CD14-positive monocyte (primary cell): ENCODE measurements around the gene COL10A1. TPM values are rescaled to one million over a fixed set of nuclear protein-coding genes. Genes with fewer than 3 reads are reported as not detected.
A peak's percentile ranks its signal among the peaks of the same experiment; 100 is the strongest.

ENCODE experiments used
- DNase-seq, 3 donors: peaks; one replicate each; pipeline ENCODE4 v3.0.0-alpha.2; 2011 to 2022
- H2AFZ ChIP-seq: 2 replicates; pipeline ENCODE4 v1.6.0; 2012; ENCODE audit warnings: mild to moderate bottlenecking, low read depth, low read length, inconsistent platforms; ENCODE audit not compliant: insufficient read depth, poor library complexity, severe bottlenecking
- H3K27ac ChIP-seq, 2 donors: 1 replicate in 1 of 2; 2 replicates in 1 of 2; pipeline ENCODE4 v1.5.1; 2012 to 2013; ENCODE audit warnings: low read length in 2 of 2, control low read depth in 1 of 2, inconsistent platforms in 1 of 2, low read depth in 1 of 2, mild to moderate bottlenecking in 1 of 2
- H3K27me3 ChIP-seq, 2 donors: one replicate each; pipeline versions ENCODE4 v1.6.0 to v1.6.1; 2011 to 2013; ENCODE audit warnings: low read length in 2 of 2; ENCODE audit not compliant: control insufficient read depth in 2 of 2, insufficient read depth in 2 of 2
- H3K36me3 ChIP-seq, 2 donors: replicated peaks in 1 of 2; 1 replicate in 1 of 2; 2 replicates in 1 of 2; pipeline versions ENCODE4 v1.5.1 to v1.6.1; 2012 to 2013; ENCODE audit warnings: low read length in 2 of 2, control low read depth in 1 of 2, inconsistent platforms in 1 of 2, mild to moderate bottlenecking in 1 of 2; ENCODE audit not compliant: insufficient read depth in 2 of 2, control insufficient read depth in 1 of 2
- H3K4me1 ChIP-seq, 2 donors: 1 replicate in 1 of 2; 2 replicates in 1 of 2; pipeline versions ENCODE4 v1.5.1 to v1.6.1; 2012 to 2013; ENCODE audit warnings: low read length in 2 of 2, control low read depth in 1 of 2, inconsistent platforms in 1 of 2, mild to moderate bottlenecking in 1 of 2, moderate library complexity in 1 of 2; ENCODE audit not compliant: insufficient read depth in 2 of 2, control insufficient read depth in 1 of 2
- H3K4me2 ChIP-seq: replicated peaks from 2 replicates; pipeline ENCODE3; 2012; ENCODE audit warnings: low read length, moderate library complexity, mild to moderate bottlenecking; ENCODE audit not compliant: poor library complexity, severe bottlenecking; ENCODE audit errors: extremely low read depth
- H3K4me3 ChIP-seq, 3 experiments: fragments of 200-600 bp in 1 of 3; sonication (generic) in 1 of 3; replicated peaks in 1 of 3; 1 replicate in 2 of 3; 2 replicates in 1 of 3; pipeline ENCODE4 v1.5.1; 2011 to 2013; ENCODE audit warnings: low read length in 3 of 3, mild to moderate bottlenecking in 3 of 3, control low read depth in 2 of 3, low read depth in 2 of 3, inconsistent platforms in 1 of 3, moderate library complexity in 1 of 3
- H3K79me2 ChIP-seq: 2 replicates; pipeline ENCODE4 v1.6.0; 2012; ENCODE audit warnings: mild to moderate bottlenecking, control low read depth, inconsistent platforms, low read length, moderate library complexity; ENCODE audit not compliant: insufficient read depth
- H3K9ac ChIP-seq: 2 replicates; pipeline ENCODE4 v1.6.0; 2017; ENCODE audit warnings: low read length, mild to moderate bottlenecking; ENCODE audit not compliant: insufficient read depth, poor library complexity, severe bottlenecking
- H3K9me3 ChIP-seq, 2 donors: replicated peaks in 1 of 2; 1 replicate in 1 of 2; 2 replicates in 1 of 2; pipeline versions ENCODE4 v1.5.1 to v1.6.1; 2012 to 2013; ENCODE audit warnings: low read length in 2 of 2, control low read depth in 1 of 2; ENCODE audit not compliant: control insufficient read depth in 1 of 2, insufficient read depth in 1 of 2
- H4K20me1 ChIP-seq: 2 replicates; pipeline ENCODE4 v1.6.0; 2012; ENCODE audit warnings: mild to moderate bottlenecking, low read length, control low read depth, moderate library complexity; ENCODE audit not compliant: insufficient read depth
- H3K27ac Mint-ChIP-seq, 7 donors: one replicate each; pipeline ENCODE4 v1.8.0; 2020; ENCODE audit warnings: mild to moderate bottlenecking in 7 of 7, mixed read lengths in 7 of 7, moderate library complexity in 6 of 7, inconsistent platforms in 2 of 7
- H3K27me3 Mint-ChIP-seq, 3 donors: one replicate each; pipeline ENCODE4 v1.8.0; 2021 to 2022; ENCODE audit warnings: low read depth in 3 of 3, mild to moderate bottlenecking in 3 of 3, mixed read lengths in 3 of 3, moderate library complexity in 3 of 3, inconsistent platforms in 1 of 3
- H3K36me3 Mint-ChIP-seq, 2 donors: one replicate each; pipeline ENCODE4 v1.8.0; 2020; ENCODE audit warnings: mixed read lengths in 2 of 2, inconsistent platforms in 1 of 2, mild to moderate bottlenecking in 1 of 2
- H3K4me1 Mint-ChIP-seq: one replicate; pipeline ENCODE4 v1.8.0; 2020; ENCODE audit warnings: mild to moderate bottlenecking, mixed read lengths
- H3K4me3 Mint-ChIP-seq, 2 donors: one replicate each; pipeline ENCODE4 v1.8.0; 2020; ENCODE audit warnings: mild to moderate bottlenecking in 2 of 2, mixed read lengths in 2 of 2, moderate library complexity in 1 of 2
- H3K9me3 Mint-ChIP-seq, 7 donors: one replicate each; pipeline ENCODE4 v1.8.0; 2020 to 2022; ENCODE audit warnings: mixed read lengths in 7 of 7, mild to moderate bottlenecking in 6 of 7, moderate library complexity in 6 of 7, inconsistent platforms in 2 of 7
- CTCF ChIP-seq: fragments of 200-600 bp; IDR thresholded peaks from one replicate; pipeline ENCODE4 v1.8.0; 2022; ENCODE audit warnings: antibody characterized with exemption, mild to moderate bottlenecking
- WGBS: methylation state at CpG from one replicate; pipeline ENCODE4 v1.1.5; 2013; ENCODE audit warnings: missing lambda C conversion rate; ENCODE audit not compliant: insufficient coverage; 5-methylcytosine and 5-hydroxymethylcytosine counted together
- intact Hi-C, 2 donors: fragments of 100-400 bp; cut with micrococcal nuclease; formaldehyde crosslinking; loops; one replicate each; pipeline versions ENCODE4 v1.15.0 to v1.15.1; 2023
- polyA plus RNA-seq, 3 donors: library from polyadenylated mRNA; depleted of rRNA in 1 of 3; unstranded in 2 of 3; stranded (reverse) in 1 of 3; fragments of 300-500 nt in 2 of 3; fragments of >200 nt in 1 of 3; fragmentation: Illumina TruSeq in 2 of 3; gene quantifications; 1 replicate in 2 of 3; 2 replicates in 1 of 3; pipeline ENCODE4 v1.2.3, GENCODE V29; 2012 to 2021

Gene COL10A1
- polyA plus RNA-seq, 3 donors, result not detected

- no peak overlapping the region for H3K4me2 ChIP-seq
- H3K4me1 ChIP-seq, result peaks cover 27 to 31% of the 10 kb centered on the region in 2 donors
- H3K27me3 ChIP-seq, result no peaks in the 10 kb centered on the region
- H3K36me3 Mint-ChIP-seq, result peaks cover 5 to 17% of the 10 kb centered on the region in 2 donors
- H3K4me3 ChIP-seq, result peak overlapping the region in 1 of 3 experiments; percentile 7
- H3K27ac Mint-ChIP-seq, result peak overlapping the region in 4 of 7 donors; percentile 17 to 55 (median 48)
- H3K9me3 Mint-ChIP-seq, result peaks cover 0 to 3% (median 0%) of the 10 kb centered on the region in 7 donors
- peak; percentile 24 to 66 (median 40) for DNase-seq
- H3K27me3 Mint-ChIP-seq, result no peaks in the 10 kb centered on the region
- H3K9ac ChIP-seq, result no peak overlapping the region
- 100% methylated on average over 1 of the region's 4 CpGs for WGBS
- peaks cover 0 to under 1% of the 10 kb centered on the region in 2 donors for H3K36me3 ChIP-seq
- TF ChIP-seq CTCF, result no peak
- H3K79me2 ChIP-seq, result peaks cover 6% of the 10 kb centered on the region
- peak overlapping the region in 1 of 2 donors; percentile 22 for H3K27ac ChIP-seq
- H3K9me3 ChIP-seq, result no peaks in the 10 kb centered on the region
- no peaks in the 10 kb centered on the region for H4K20me1 ChIP-seq
- peak overlapping the region; percentile 18 for H2AFZ ChIP-seq
- intact Hi-C loops, result no loop called here
- no peak overlapping the region for H3K4me3 Mint-ChIP-seq
- peaks cover 38% of the 10 kb centered on the region for H3K4me1 Mint-ChIP-seq
Measured at GRCh38 chr6:116102873-116103272, 23.1 kb downstream of the COL10A1 start.

- Histone ChIP-seq H3K4me2 (peak overlapping the region; percentile 88), H3K27ac (peak overlapping the region in 1 of 2 donors; percentile 81), H3K36me3 (no peaks in the 10 kb centered on the region), H3K79me2 (peaks cover 6% of the 10 kb centered on the region), H4K20me1 (no peaks in the 10 kb centered on the region), H3K9ac (peak overlapping the region; percentile 73), H3K9me3 (no peaks in the 10 kb centered on the region), H3K4me3 (peak overlapping the region in 2 of 3 experiments; percentile 87 to 91), H2AFZ (peak overlapping the region; percentile 90), H3K4me1 (peaks cover 27 to 31% of the 10 kb centered on the region in 2 donors), H3K27me3 (no peaks in the 10 kb centered on the region)
- no peak for DNase-seq
- intact Hi-C loops, result no loop called here
- Mint-ChIP-seq H3K4me3 (peak overlapping the region; percentile 88 to 95), H3K9me3 (peaks cover 0 to 3% (median under 1%) of the 10 kb centered on the region in 7 donors), H3K4me1 (peaks cover 40% of the 10 kb centered on the region), H3K27me3 (no peaks in the 10 kb centered on the region), H3K36me3 (peaks cover 3 to 13% of the 10 kb centered on the region in 2 donors), H3K27ac (peak overlapping the region in 3 of 7 donors; percentile 80 to 87 (median 80))
- no peak for TF ChIP-seq CTCF
- 100% methylated on average over 1 of the region's 2 CpGs for WGBS
Measured at GRCh38 chr6:116101790-116102189, 24.1 kb downstream of the COL10A1 start.
